Measurements from ENCODE around the gene PIGK.
A peak's percentile ranks its signal among the peaks of the same experiment; 100 is the strongest.

Gene PIGK

DNA sequence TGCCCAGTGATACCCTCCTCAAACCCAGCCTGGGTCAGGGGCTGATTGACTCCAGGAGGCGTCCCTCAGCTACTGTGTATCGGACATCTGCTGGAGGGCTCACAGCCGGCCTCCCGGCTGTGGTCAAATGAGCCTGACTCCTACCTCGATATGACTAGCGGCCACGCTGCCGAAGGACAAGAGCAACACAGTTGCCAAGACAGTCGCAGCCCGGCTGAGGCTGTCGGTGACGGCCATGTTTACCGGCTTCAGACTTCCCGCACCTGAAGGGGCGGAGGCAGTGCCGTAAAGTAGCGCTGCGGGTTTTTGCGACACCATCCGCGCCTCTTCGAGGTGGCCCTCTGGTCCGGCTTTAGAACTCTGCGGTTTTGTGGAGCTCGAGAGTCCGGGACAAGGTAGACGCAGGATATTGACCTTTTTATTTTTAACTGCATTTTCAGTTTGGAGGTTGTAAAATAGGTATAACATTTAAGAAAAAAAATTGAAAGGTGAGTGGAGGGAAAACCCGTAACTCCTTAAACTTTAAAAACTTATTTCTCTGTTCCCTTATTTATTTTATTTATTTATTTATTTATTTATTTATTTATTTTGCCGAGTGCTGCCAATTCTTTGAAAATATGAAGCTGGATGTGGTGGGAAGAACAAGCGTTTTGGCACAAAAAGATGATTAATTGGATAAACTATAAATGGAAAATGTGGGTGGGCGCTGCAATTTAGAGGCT, at the start of gene PIGK:
PIGK (minus strand) TSS at position 265 of the 722 bp plus-strand sequence; CDS start at position 237, 28 bp downstream.
- TF ChIP-seq FOXM1 (IDR thresholded peaks at IDR 0.05; ENCODE audit: borderline replicate concordance, low read depth) (peak; percentile 29; the same call in 1 of the 2 replicates), CREB1 (IDR thresholded peaks at IDR 0.05; ENCODE audit: low read depth) (no peak), NFIC (IDR thresholded peaks at IDR 0.05) (no peak; the same call in 1 of the 2 replicates), YY1 (IDR thresholded peaks at IDR 0.05; ENCODE audit: low read depth) (peak; percentile 94), CEBPB (IDR thresholded peaks at IDR 0.05) (no peak), TEAD4 (IDR thresholded peaks at IDR 0.05) (no peak), RAD21 (IDR thresholded peaks at IDR 0.05; ENCODE audit: low read depth) (no peak), EGR1 (IDR thresholded peaks at IDR 0.05) (no peak), EP300 (IDR thresholded peaks at IDR 0.05; ENCODE audit: borderline replicate concordance) (no peak), TAF1 (IDR thresholded peaks at IDR 0.05; ENCODE audit: low read depth) (peak; percentile 96), ZBTB7A (IDR thresholded peaks at IDR 0.05; ENCODE audit: low read depth) (no peak), TCF12 (IDR thresholded peaks at IDR 0.05; ENCODE audit: low read depth) (peak; percentile 40; the same call in 1 of the 2 replicates)
- TF ChIP-seq, protein P1, sequence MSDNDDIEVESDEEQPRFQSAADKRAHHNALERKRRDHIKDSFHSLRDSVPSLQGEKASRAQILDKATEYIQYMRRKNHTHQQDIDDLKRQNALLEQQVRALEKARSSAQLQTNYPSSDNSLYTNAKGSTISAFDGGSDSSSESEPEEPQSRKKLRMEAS (IDR thresholded peaks at IDR 0.05): peak; percentile 76
- TF ChIP-seq, protein P2, sequence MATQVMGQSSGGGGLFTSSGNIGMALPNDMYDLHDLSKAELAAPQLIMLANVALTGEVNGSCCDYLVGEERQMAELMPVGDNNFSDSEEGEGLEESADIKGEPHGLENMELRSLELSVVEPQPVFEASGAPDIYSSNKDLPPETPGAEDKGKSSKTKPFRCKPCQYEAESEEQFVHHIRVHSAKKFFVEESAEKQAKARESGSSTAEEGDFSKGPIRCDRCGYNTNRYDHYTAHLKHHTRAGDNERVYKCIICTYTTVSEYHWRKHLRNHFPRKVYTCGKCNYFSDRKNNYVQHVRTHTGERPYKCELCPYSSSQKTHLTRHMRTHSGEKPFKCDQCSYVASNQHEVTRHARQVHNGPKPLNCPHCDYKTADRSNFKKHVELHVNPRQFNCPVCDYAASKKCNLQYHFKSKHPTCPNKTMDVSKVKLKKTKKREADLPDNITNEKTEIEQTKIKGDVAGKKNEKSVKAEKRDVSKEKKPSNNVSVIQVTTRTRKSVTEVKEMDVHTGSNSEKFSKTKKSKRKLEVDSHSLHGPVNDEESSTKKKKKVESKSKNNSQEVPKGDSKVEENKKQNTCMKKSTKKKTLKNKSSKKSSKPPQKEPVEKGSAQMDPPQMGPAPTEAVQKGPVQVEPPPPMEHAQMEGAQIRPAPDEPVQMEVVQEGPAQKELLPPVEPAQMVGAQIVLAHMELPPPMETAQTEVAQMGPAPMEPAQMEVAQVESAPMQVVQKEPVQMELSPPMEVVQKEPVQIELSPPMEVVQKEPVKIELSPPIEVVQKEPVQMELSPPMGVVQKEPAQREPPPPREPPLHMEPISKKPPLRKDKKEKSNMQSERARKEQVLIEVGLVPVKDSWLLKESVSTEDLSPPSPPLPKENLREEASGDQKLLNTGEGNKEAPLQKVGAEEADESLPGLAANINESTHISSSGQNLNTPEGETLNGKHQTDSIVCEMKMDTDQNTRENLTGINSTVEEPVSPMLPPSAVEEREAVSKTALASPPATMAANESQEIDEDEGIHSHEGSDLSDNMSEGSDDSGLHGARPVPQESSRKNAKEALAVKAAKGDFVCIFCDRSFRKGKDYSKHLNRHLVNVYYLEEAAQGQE (IDR thresholded peaks at IDR 0.05; ENCODE audit: low read depth): no peak
- TF ChIP-seq, protein P3, sequence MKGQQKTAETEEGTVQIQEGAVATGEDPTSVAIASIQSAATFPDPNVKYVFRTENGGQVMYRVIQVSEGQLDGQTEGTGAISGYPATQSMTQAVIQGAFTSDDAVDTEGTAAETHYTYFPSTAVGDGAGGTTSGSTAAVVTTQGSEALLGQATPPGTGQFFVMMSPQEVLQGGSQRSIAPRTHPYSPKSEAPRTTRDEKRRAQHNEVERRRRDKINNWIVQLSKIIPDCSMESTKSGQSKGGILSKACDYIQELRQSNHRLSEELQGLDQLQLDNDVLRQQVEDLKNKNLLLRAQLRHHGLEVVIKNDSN (IDR thresholded peaks at IDR 0.05): no peak

DNA sequence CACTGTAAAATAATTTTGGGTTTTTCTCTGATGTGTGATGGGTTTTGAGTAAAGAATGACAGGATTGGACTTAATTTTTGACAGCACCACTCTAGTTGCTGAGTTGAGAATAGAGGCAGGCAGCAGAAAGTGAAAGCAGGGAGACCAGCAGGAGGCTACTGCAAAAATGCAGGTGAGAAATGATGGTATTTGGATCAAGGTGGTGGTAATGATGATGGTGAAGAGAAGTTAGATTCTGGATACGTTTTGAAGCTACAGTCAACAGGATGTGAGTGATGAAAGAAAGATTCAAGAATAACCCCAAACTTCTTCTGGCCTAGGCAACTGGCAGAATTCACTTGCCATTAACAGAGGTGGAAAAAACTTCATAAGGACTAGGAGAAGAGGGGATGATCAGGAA, 47.8 kb upstream of the PIGK start:
- TF ChIP-seq ZBTB7A (IDR thresholded peaks at IDR 0.05; ENCODE audit: low read depth) (no peak), EP300 (IDR thresholded peaks at IDR 0.05; ENCODE audit: borderline replicate concordance) (no peak), TEAD4 (IDR thresholded peaks at IDR 0.05) (no peak), EGR1 (IDR thresholded peaks at IDR 0.05) (no peak), CREB1 (IDR thresholded peaks at IDR 0.05; ENCODE audit: low read depth) (no peak), NFIC (IDR thresholded peaks at IDR 0.05) (no peak), CEBPB (IDR thresholded peaks at IDR 0.05) (no peak), FOXM1 (IDR thresholded peaks at IDR 0.05; ENCODE audit: borderline replicate concordance, low read depth) (no peak), YY1 (IDR thresholded peaks at IDR 0.05; ENCODE audit: low read depth) (no peak), TAF1 (IDR thresholded peaks at IDR 0.05; ENCODE audit: low read depth) (no peak), TCF12 (IDR thresholded peaks at IDR 0.05; ENCODE audit: low read depth) (no peak), RAD21 (IDR thresholded peaks at IDR 0.05; ENCODE audit: low read depth) (no peak)
- TF ChIP-seq, protein P1 (IDR thresholded peaks at IDR 0.05): no peak
- TF ChIP-seq, protein P3 (IDR thresholded peaks at IDR 0.05): no peak
- TF ChIP-seq, protein P2 (IDR thresholded peaks at IDR 0.05; ENCODE audit: low read depth): no peak

DNA sequence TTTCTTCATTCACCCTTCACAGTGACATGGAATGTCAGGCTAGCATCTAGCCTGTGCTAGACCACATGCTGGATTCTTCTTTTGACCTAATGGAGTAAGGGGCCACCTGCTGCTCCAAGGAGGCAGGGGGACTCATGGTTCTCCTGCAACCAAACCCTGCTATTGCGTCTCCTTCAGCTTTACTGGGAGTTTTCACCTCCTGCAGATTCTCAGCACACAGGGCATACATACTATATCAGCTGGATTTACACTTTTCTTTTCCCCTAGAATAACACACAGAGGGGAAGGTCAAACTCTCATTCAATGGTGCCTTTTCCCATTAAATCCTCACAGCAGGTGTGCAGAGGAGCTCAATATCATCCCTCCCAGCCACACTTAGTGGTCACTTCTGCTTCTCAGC, 46.0 kb upstream of the PIGK start:
- TF ChIP-seq CREB1 (IDR thresholded peaks at IDR 0.05; ENCODE audit: low read depth): no peak
- no peak for TF ChIP-seq TEAD4 (IDR thresholded peaks at IDR 0.05)
- TF ChIP-seq, protein P3 (IDR thresholded peaks at IDR 0.05): no peak
- TF ChIP-seq, protein P1 (IDR thresholded peaks at IDR 0.05): no peak
- no peak for TF ChIP-seq ZBTB7A (IDR thresholded peaks at IDR 0.05; ENCODE audit: low read depth)
- no peak for TF ChIP-seq EP300 (IDR thresholded peaks at IDR 0.05; ENCODE audit: borderline replicate concordance)
- no peak for TF ChIP-seq CEBPB (IDR thresholded peaks at IDR 0.05)
- TF ChIP-seq TAF1 (IDR thresholded peaks at IDR 0.05; ENCODE audit: low read depth): no peak
- TF ChIP-seq, protein P2 (IDR thresholded peaks at IDR 0.05; ENCODE audit: low read depth): no peak
- no peak for TF ChIP-seq TCF12 (IDR thresholded peaks at IDR 0.05; ENCODE audit: low read depth)
- TF ChIP-seq RAD21 (IDR thresholded peaks at IDR 0.05; ENCODE audit: low read depth): no peak
- no peak for TF ChIP-seq NFIC (IDR thresholded peaks at IDR 0.05)
- TF ChIP-seq FOXM1 (IDR thresholded peaks at IDR 0.05; ENCODE audit: borderline replicate concordance, low read depth): no peak
- no peak for TF ChIP-seq YY1 (IDR thresholded peaks at IDR 0.05; ENCODE audit: low read depth)
- TF ChIP-seq EGR1 (IDR thresholded peaks at IDR 0.05): no peak
